Erythroblast (primary cell): Measurements from ENCODE around the gene FGF22.

Experiments
- GATA1 ChIP-seq: IDR thresholded peaks from 2 replicates; pipeline ENCODE4 v1.6.1; 2011; ENCODE audit warnings: low read depth, mild to moderate bottlenecking, control low read depth, low read length, moderate library complexity
- POLR2A ChIP-seq: IDR thresholded peaks from 2 replicates; pipeline ENCODE4 v1.6.1; 2011; ENCODE audit warnings: mild to moderate bottlenecking, low read length

GRCh38 chr19:685454-685931 lies 45.8 kb downstream of the FGF22 start:
- no peak for TF ChIP-seq GATA1
- TF ChIP-seq POLR2A = no peak
